ENCODE data around the gene OLR1.
"Not testable (repeated sequence)": the region's sequence is repeated elsewhere in the genome, so short reads cannot be mapped to it uniquely, and the experiment has no call there.

The OLR1 gene

GRCh38 chr12:10171973-10172728 lies at the start of gene OLR1:
TSS of gene OLR1 (minus strand) at chr12:10172132. CDS start at chr12:10172077, 55 bp downstream.
- no peaks in the 10 kb centered on the region for H3K9me3 ChIP-seq (ENCODE audit: control insufficient read depth, insufficient read depth, low read length)
- no peak within 1 kb of the TSS for H3K4me3 ChIP-seq (ENCODE audit: low read depth, low read length)

GRCh38 chr12:10220398-10221077 lies 48.6 kb upstream of the OLR1 start:
- Histone ChIP-seq H3K27me3 (ENCODE audit: control insufficient read depth, insufficient read depth, low read length) (no peaks in the 10 kb centered on the region), H3K36me3 (ENCODE audit: control insufficient read depth, insufficient read depth, low read length) (peaks cover 29% of the 10 kb centered on the region), H3K4me3 (ENCODE audit: low read depth, low read length) (no peak overlapping the region), H3K9me3 (ENCODE audit: control insufficient read depth, insufficient read depth, low read length) (no peaks in the 10 kb centered on the region), H3K9ac (ENCODE audit: low read depth, low read length) (no peak overlapping the region), H3K4me1 (ENCODE audit: control insufficient read depth, insufficient read depth, low read length) (peaks cover under 1% of the 10 kb centered on the region)

More at GRCh38 chr12:10171973-10172728, at the start of gene OLR1:
- Histone ChIP-seq H3K27me3 (ENCODE audit: control insufficient read depth, insufficient read depth, low read length) (no peaks in the 10 kb centered on the region), H3K36me3 (ENCODE audit: control insufficient read depth, insufficient read depth, low read length) (no peaks in the 10 kb centered on the region), H3K9ac (ENCODE audit: low read depth, low read length) (no peak within 1 kb of the TSS), H3K4me1 (ENCODE audit: control insufficient read depth, insufficient read depth, low read length) (no peaks in the 10 kb centered on the region)

DNA sequence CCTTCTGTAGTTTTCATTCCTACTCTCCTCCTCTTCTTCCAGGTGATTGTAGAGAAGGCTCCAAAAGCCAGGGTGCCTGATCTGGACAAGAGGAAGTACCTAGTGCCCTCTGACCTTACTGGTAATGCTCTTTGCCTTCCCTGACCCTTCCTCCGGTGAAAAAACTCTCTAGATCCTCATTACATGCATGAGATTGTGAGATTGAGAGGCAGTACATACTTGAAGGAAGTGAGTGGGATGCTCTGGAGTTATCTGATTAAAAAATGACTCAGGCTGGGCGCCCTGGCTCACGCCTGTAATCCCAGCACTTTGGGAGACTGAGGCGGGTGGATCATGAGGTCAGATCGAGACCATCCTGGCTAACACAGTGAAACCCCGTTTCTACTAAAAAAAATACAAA lies 46.1 kb upstream of the OLR1 start:
- H3K4me3 ChIP-seq (ENCODE audit: low read depth, low read length), result no peak overlapping the region
- no peak overlapping the region for H3K9ac ChIP-seq (ENCODE audit: low read depth, low read length)
- peaks cover 22% of the 10 kb centered on the region for H3K36me3 ChIP-seq (ENCODE audit: control insufficient read depth, insufficient read depth, low read length)
- no peaks in the 10 kb centered on the region for H3K27me3 ChIP-seq (ENCODE audit: control insufficient read depth, insufficient read depth, low read length)
- peaks cover 9% of the 10 kb centered on the region for H3K4me1 ChIP-seq (ENCODE audit: control insufficient read depth, insufficient read depth, low read length)
- no peaks in the 10 kb centered on the region for H3K9me3 ChIP-seq (ENCODE audit: control insufficient read depth, insufficient read depth, low read length)

- H3K36me3 ChIP-seq (ENCODE audit: control insufficient read depth, insufficient read depth, low read length); H3K27me3 ChIP-seq (ENCODE audit: control insufficient read depth, insufficient read depth, low read length); H3K4me1 ChIP-seq (ENCODE audit: control insufficient read depth, insufficient read depth, low read length); H3K9me3 ChIP-seq (ENCODE audit: control insufficient read depth, insufficient read depth, low read length); H3K4me3 ChIP-seq (ENCODE audit: low read depth, low read length): not testable (repeated sequence)
- H3K9ac ChIP-seq (ENCODE audit: low read depth, low read length), result peak overlapping the region; percentile 8
Measured at GRCh38 chr12:10215946-10216345, 44.0 kb upstream of the OLR1 start.

DNA sequence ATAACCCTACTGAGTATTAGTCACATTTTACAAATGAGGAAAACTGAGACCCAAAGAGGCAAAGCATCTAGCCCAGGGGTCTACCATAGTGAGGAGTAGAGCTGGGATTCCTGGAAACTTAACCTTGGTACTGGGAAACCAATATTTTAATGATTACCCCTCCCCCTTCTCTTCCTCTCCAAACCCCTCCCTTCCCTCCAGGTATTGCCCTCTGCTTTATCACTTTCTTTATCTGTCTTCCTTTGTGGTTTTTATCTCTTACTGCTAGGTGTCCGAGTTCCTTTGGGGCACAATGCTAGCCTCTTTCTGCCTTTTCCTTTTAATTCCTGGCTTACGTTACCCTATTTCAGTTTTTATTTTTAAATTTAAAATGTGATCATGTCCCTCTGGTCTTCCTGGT lies 43.5 kb upstream of the OLR1 start:
- Histone ChIP-seq H3K4me1 (ENCODE audit: control insufficient read depth, insufficient read depth, low read length) (peaks cover 9% of the 10 kb centered on the region), H3K9ac (ENCODE audit: low read depth, low read length) (peak overlapping the region; percentile 8), H3K27me3 (ENCODE audit: control insufficient read depth, insufficient read depth, low read length) (no peaks in the 10 kb centered on the region), H3K36me3 (ENCODE audit: control insufficient read depth, insufficient read depth, low read length) (peaks cover 2% of the 10 kb centered on the region), H3K9me3 (ENCODE audit: control insufficient read depth, insufficient read depth, low read length) (no peaks in the 10 kb centered on the region), H3K4me3 (ENCODE audit: low read depth, low read length) (peak overlapping the region; percentile 95)

GRCh38 chr12:10214895-10215267 lies 42.9 kb upstream of the OLR1 start:
- peaks cover 9% of the 10 kb centered on the region for H3K4me1 ChIP-seq (ENCODE audit: control insufficient read depth, insufficient read depth, low read length)
- no peaks in the 10 kb centered on the region for H3K9me3 ChIP-seq (ENCODE audit: control insufficient read depth, insufficient read depth, low read length)
- no peaks in the 10 kb centered on the region for H3K36me3 ChIP-seq (ENCODE audit: control insufficient read depth, insufficient read depth, low read length)
- H3K27me3 ChIP-seq (ENCODE audit: control insufficient read depth, insufficient read depth, low read length), result no peaks in the 10 kb centered on the region
- H3K4me3 ChIP-seq (ENCODE audit: low read depth, low read length), result peak overlapping the region; percentile 95
- H3K9ac ChIP-seq (ENCODE audit: low read depth, low read length), result no peak overlapping the region

GRCh38 chr12:10214136-10214894 lies 42.4 kb upstream of the OLR1 start:
- no peak overlapping the region for H3K9ac ChIP-seq (ENCODE audit: low read depth, low read length)
- H3K9me3 ChIP-seq (ENCODE audit: control insufficient read depth, insufficient read depth, low read length), result no peaks in the 10 kb centered on the region
- H3K27me3 ChIP-seq (ENCODE audit: control insufficient read depth, insufficient read depth, low read length), result no peaks in the 10 kb centered on the region
- peak overlapping the region; percentile 95 for H3K4me3 ChIP-seq (ENCODE audit: low read depth, low read length)
- H3K36me3 ChIP-seq (ENCODE audit: control insufficient read depth, insufficient read depth, low read length), result no peaks in the 10 kb centered on the region
- peaks cover 9% of the 10 kb centered on the region for H3K4me1 ChIP-seq (ENCODE audit: control insufficient read depth, insufficient read depth, low read length)

DNA sequence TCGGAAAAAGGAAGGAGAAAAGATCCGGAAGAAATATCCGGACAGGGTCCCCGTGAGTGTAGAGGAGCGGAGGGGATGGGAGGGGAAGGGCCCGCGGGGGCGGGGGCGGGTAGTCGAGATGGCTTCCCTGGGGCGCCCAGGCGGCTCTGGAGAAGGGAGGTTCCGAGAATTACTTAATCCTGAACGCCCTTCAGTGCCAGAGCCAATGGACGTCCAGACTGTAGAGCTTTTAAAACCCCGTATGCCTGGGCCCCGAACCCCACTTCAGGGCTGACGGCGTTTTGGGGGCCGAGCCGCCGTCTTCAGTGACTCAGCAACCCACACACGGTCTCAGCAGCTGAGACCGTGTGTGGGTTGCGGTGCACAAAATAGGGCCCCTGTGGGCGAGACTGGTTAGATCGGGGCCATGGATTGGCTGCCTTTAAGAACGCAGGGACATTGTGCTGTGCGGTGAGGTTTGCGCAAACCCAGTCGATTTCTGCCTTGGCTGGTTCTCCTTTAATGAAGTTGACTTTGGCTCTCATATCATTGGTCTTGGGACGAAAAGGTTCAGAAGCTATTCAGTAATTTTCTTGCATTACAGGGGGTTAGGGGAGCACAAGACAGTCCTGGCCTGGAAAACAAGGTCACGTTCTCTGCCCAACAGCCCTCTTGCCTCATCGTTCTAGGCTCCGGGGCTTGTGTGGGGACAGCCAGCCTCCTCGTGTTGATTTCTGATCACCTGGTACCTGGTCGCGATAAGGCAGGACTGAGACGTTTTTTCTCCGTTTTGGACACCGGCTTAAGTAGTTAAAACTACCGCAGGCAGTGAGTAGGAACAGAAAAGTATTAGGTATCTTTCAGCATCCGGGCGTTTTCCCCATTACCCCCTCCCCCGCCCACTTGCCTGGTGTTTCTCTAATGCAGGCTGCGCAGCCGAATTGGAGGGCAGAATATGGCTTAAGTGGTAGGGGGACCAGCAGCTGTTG lies 41.5 kb upstream of the OLR1 start:
- Histone ChIP-seq H3K4me3 (ENCODE audit: low read depth, low read length) (peak overlapping the region; percentile 95), H3K9ac (ENCODE audit: low read depth, low read length) (peak overlapping the region; percentile 93), H3K36me3 (ENCODE audit: control insufficient read depth, insufficient read depth, low read length) (no peaks in the 10 kb centered on the region), H3K4me1 (ENCODE audit: control insufficient read depth, insufficient read depth, low read length) (peaks cover 9% of the 10 kb centered on the region), H3K27me3 (ENCODE audit: control insufficient read depth, insufficient read depth, low read length) (no peaks in the 10 kb centered on the region), H3K9me3 (ENCODE audit: control insufficient read depth, insufficient read depth, low read length) (no peaks in the 10 kb centered on the region)

GRCh38 chr12:10212739-10213131 lies 40.8 kb upstream of the OLR1 start, which contains the start of gene GABARAPL1:
TSS of gene GABARAPL1 (plus strand) at chr12:10212877. CDS start at chr12:10213130, 253 bp downstream.
- peak within 1 kb of the TSS; percentile 95 for H3K4me3 ChIP-seq (ENCODE audit: low read depth, low read length)
- no peaks in the 10 kb centered on the region for H3K27me3 ChIP-seq (ENCODE audit: control insufficient read depth, insufficient read depth, low read length)
- peaks cover 9% of the 10 kb centered on the region for H3K4me1 ChIP-seq (ENCODE audit: control insufficient read depth, insufficient read depth, low read length)
- H3K9ac ChIP-seq (ENCODE audit: low read depth, low read length), result peak within 1 kb of the TSS; percentile 93
- H3K36me3 ChIP-seq (ENCODE audit: control insufficient read depth, insufficient read depth, low read length), result no peaks in the 10 kb centered on the region
- no peaks in the 10 kb centered on the region for H3K9me3 ChIP-seq (ENCODE audit: control insufficient read depth, insufficient read depth, low read length)

GRCh38 chr12:10211940-10212738 lies 40.2 kb upstream of the OLR1 start:
- H3K4me1 ChIP-seq (ENCODE audit: control insufficient read depth, insufficient read depth, low read length), result peaks cover 9% of the 10 kb centered on the region
- no peaks in the 10 kb centered on the region for H3K36me3 ChIP-seq (ENCODE audit: control insufficient read depth, insufficient read depth, low read length)
- no peaks in the 10 kb centered on the region for H3K9me3 ChIP-seq (ENCODE audit: control insufficient read depth, insufficient read depth, low read length)
- peak overlapping the region; percentile 95 for H3K4me3 ChIP-seq (ENCODE audit: low read depth, low read length)
- no peaks in the 10 kb centered on the region for H3K27me3 ChIP-seq (ENCODE audit: control insufficient read depth, insufficient read depth, low read length)
- H3K9ac ChIP-seq (ENCODE audit: low read depth, low read length), result no peak overlapping the region
